GM18519 (cell line): Measurements from ENCODE around the gene FYTTD1.

ENCODE experiments used
- ATAC-seq: cut with Tn5 transposase; IDR thresholded peaks from one replicate; pipeline ENCODE4 v1.9.1; 2021; ENCODE audit warnings: mild to moderate bottlenecking, moderate library complexity; ENCODE audit not compliant: unreplicated experiment, low FRiP score

FYTTD1 gene

GRCh38 chr3:197736491-197737318 lies 13.0 kb upstream of the FYTTD1 start, which contains the start of gene RUBCN:
Gene RUBCN, minus strand, starts transcription at chr3:197736904. Its CDS starts 185 bp downstream, at chr3:197736719.
- ATAC-seq: peak; percentile 76

- ATAC-seq: no peak
These were observed 12.4 kb upstream of the FYTTD1 start for GRCh38 chr3:197737319-197737649.

GRCh38 chr3:197737749-197738462 lies 11.8 kb upstream of the FYTTD1 start:
- no peak for ATAC-seq

GRCh38 chr3:197742787-197743186 lies 6.9 kb upstream of the FYTTD1 start:
- ATAC-seq: no peak

GRCh38 chr3:197746209-197746608 lies 3.5 kb upstream of the FYTTD1 start:
- no peak for ATAC-seq

GRCh38 chr3:197746801-197747237 lies 2.9 kb upstream of the FYTTD1 start:
- no peak for ATAC-seq

- ATAC-seq: no peak
These were observed 927 bp upstream of the FYTTD1 start for GRCh38 chr3:197748597-197749314.

GRCh38 chr3:197749315-197749600 lies 425 bp upstream of the FYTTD1 start:
- peak; percentile 23 for ATAC-seq

- no peak for ATAC-seq
These were observed 731 bp downstream of the FYTTD1 start for GRCh38 chr3:197750396-197750831.

- ATAC-seq: no peak
These were observed 1.4 kb downstream of the FYTTD1 start for GRCh38 chr3:197750858-197751737.

- ATAC-seq: no peak
These were observed 2.4 kb downstream of the FYTTD1 start for GRCh38 chr3:197752107-197752506.

- no peak for ATAC-seq
These were observed 3.6 kb downstream of the FYTTD1 start for GRCh38 chr3:197753263-197753662.

- no peak for ATAC-seq
These were observed 7.0 kb downstream of the FYTTD1 start for GRCh38 chr3:197756704-197757103.

GRCh38 chr3:197758512-197758911 lies 8.8 kb downstream of the FYTTD1 start:
- no peak for ATAC-seq

- ATAC-seq: no peak
These were observed 12.1 kb downstream of the FYTTD1 start for GRCh38 chr3:197761784-197762183.

GRCh38 chr3:197775317-197775716 lies 25.6 kb downstream of the FYTTD1 start:
- ATAC-seq: no peak

GRCh38 chr3:197782230-197782629 lies 32.5 kb downstream of the FYTTD1 start:
- no peak for ATAC-seq

GRCh38 chr3:197784019-197784585 lies 34.4 kb downstream of the FYTTD1 start:
- ATAC-seq: no peak

GRCh38 chr3:197787412-197787811 lies 37.7 kb downstream of the FYTTD1 start:
- no peak for ATAC-seq

- ATAC-seq: no peak
These were observed 39.6 kb downstream of the FYTTD1 start for GRCh38 chr3:197789309-197789708.
